CD4-positive, alpha-beta T cell (primary cell): ENCODE measurements around the gene PLA2G4B. TPM values are rescaled to one million over a fixed set of nuclear protein-coding genes. Genes with fewer than 3 reads are reported as not detected.

Experiments
- ATAC-seq: fragments of 200-7000 bp; cut with Tn5 transposase; one replicate; pipeline ENCODE4 v1.10.0; 2022; ENCODE audit warnings: mild to moderate bottlenecking; ENCODE audit not compliant: poor library complexity
- CTCF ChIA-PET: fragments of 350-600 bp; sonication (Branson Sonifier 250); formaldehyde crosslinking; loops from one replicate; lab custom pipeline; 2021; ENCODE audit warnings: antibody characterized with exemption, inconsistent platforms; lab: Charles Lee
- POLR2A ChIA-PET: fragments of 350-600 bp; sonication (Branson Sonifier 250); formaldehyde crosslinking; loops from one replicate; lab custom pipeline; 2021; ENCODE audit warnings: antibody characterized with exemption, inconsistent platforms; lab: Charles Lee
- DNase-seq, 14 experiments: peaks; one replicate each; pipeline ENCODE4 v3.0.0-alpha.2; 2013 to 2020; ENCODE audit warnings: mixed read lengths in 2 of 14
- H3K27ac ChIP-seq, 2 donors: one replicate each; pipeline versions ENCODE4 v1.5.1 to v1.7.0; 2013; ENCODE audit warnings: low read length in 2 of 2, low read depth in 1 of 2, mild to moderate bottlenecking in 1 of 2
- H3K27me3 ChIP-seq, 2 experiments: 1 replicate in 1 of 2; 2 replicates in 1 of 2; pipeline versions ENCODE4 v1.6.1 to v1.7.0; 2013; ENCODE audit warnings: low read length in 2 of 2, control low read depth in 1 of 2, mild to moderate bottlenecking in 1 of 2, moderate library complexity in 1 of 2; ENCODE audit not compliant: insufficient read depth in 2 of 2, control insufficient read depth in 1 of 2
- H3K36me3 ChIP-seq: one replicate; pipeline ENCODE4 v1.6.1; 2013; ENCODE audit warnings: low read length, control low read depth; ENCODE audit not compliant: insufficient read depth
- H3K4me1 ChIP-seq: one replicate; pipeline ENCODE4 v1.6.1; 2013; ENCODE audit warnings: low read length, control low read depth; ENCODE audit not compliant: insufficient read depth
- H3K4me3 ChIP-seq: one replicate; pipeline ENCODE4 v1.5.1; 2013; ENCODE audit warnings: mild to moderate bottlenecking, low read length, moderate library complexity
- H3K9me3 ChIP-seq, 2 experiments: 1 replicate in 1 of 2; 2 replicates in 1 of 2; pipeline versions ENCODE4 v1.6.1 to v1.7.0; 2013; ENCODE audit warnings: low read length in 2 of 2, mild to moderate bottlenecking in 2 of 2, control low read depth in 1 of 2, moderate library complexity in 1 of 2; ENCODE audit not compliant: control insufficient read depth in 1 of 2, insufficient read depth in 1 of 2
- H3K27ac Mint-ChIP-seq: one replicate; pipeline ENCODE4 v1.8.0; 2020; ENCODE audit warnings: mixed read lengths
- H3K27me3 Mint-ChIP-seq: one replicate; pipeline ENCODE4 v1.8.0; 2021; ENCODE audit warnings: mixed read lengths
- H3K36me3 Mint-ChIP-seq: one replicate; pipeline ENCODE4 v1.8.0; 2021; ENCODE audit warnings: low read depth, mixed read lengths
- H3K4me1 Mint-ChIP-seq: one replicate; pipeline ENCODE4 v1.8.0; 2021; ENCODE audit warnings: low read depth, mixed read lengths
- H3K4me3 Mint-ChIP-seq: one replicate; pipeline ENCODE4 v1.8.0; 2020; ENCODE audit warnings: mild to moderate bottlenecking, mixed read lengths
- H3K9me3 Mint-ChIP-seq: one replicate; pipeline ENCODE4 v1.8.0; 2020; ENCODE audit warnings: mixed read lengths
- CTCF ChIP-seq: fragments of 200-600 bp; IDR thresholded peaks from one replicate; pipeline ENCODE4 v1.8.0; 2022; ENCODE audit warnings: antibody characterized with exemption, mild to moderate bottlenecking
- intact Hi-C, 2 experiments: fragments of 100-400 bp; cut with DNase I in 1 of 2; cut with micrococcal nuclease in 1 of 2; formaldehyde crosslinking; loops; one replicate each; pipeline versions ENCODE4 v1.15.1 to v1.9.0; 2023 to 2025; cut with DNase I, micrococcal nuclease
- total RNA-seq, 174 experiments: library from RNA in 2 of 174; stranded (reverse) in 2 of 174; gene quantifications; one replicate each; pipeline ENCODE4 v1.2.3 and lab custom pipeline; 2021 to 2026

The PLA2G4B gene
- total RNA-seq, 2 experiments from 2014 or later: 33.7 to 34.6 TPM

GRCh38 chr15:41797201-41797944, 41.3 kb upstream of the PLA2G4B start:
- H3K27ac Mint-ChIP-seq: no peak overlapping the region
- no peaks in the 10 kb centered on the region for H3K27me3 Mint-ChIP-seq
- Histone ChIP-seq H3K4me3 (no peak overlapping the region), H3K36me3 (peaks cover 17% of the 10 kb centered on the region), H3K4me1 (peaks cover 3% of the 10 kb centered on the region), H3K27ac (no peak overlapping the region), H3K27me3 (no peaks in the 10 kb centered on the region), H3K9me3 (no peaks in the 10 kb centered on the region)
- H3K4me1 Mint-ChIP-seq: peaks cover 25% of the 10 kb centered on the region
- intact Hi-C loops: no loop called here
- DNase-seq (no peak), ATAC-seq (no peak)
- no peak overlapping the region for H3K4me3 Mint-ChIP-seq
- CTCF ChIA-PET: interaction anchor here (1.2 kb wide), 1 partner anchor 25 kb away, joined by 4 read pairs; no protein-coding TSS in a partner anchor
- peaks cover 32% of the 10 kb centered on the region for H3K36me3 Mint-ChIP-seq
- H3K9me3 Mint-ChIP-seq: no peaks in the 10 kb centered on the region
- no peak for TF ChIP-seq CTCF
- POLR2A ChIA-PET: interaction anchor here (2.0 to 2.3 kb wide), 2 partner anchors 23 to 30 kb away, joined by 6 to 9 read pairs; partner anchors contain the start of gene MAPKBP1

GRCh38 chr15:41798607-41799487, 39.8 kb upstream of the PLA2G4B start:
- no peak overlapping the region for H3K4me3 ChIP-seq
- H3K27ac Mint-ChIP-seq: no peak overlapping the region
- H3K36me3 Mint-ChIP-seq: peaks cover 32% of the 10 kb centered on the region
- H3K27me3 ChIP-seq: no peaks in the 10 kb centered on the region
- H3K9me3 Mint-ChIP-seq: no peaks in the 10 kb centered on the region
- H3K36me3 ChIP-seq: peaks cover 17% of the 10 kb centered on the region
- no peak overlapping the region for H3K4me3 Mint-ChIP-seq
- CTCF ChIA-PET: no interaction called here
- intact Hi-C loops: no loop called here
- H3K9me3 ChIP-seq: no peaks in the 10 kb centered on the region
- DNase-seq: no peak
- H3K27ac ChIP-seq: no peak overlapping the region
- peaks cover 23% of the 10 kb centered on the region for H3K4me1 Mint-ChIP-seq
- POLR2A ChIA-PET: no interaction called here
- H3K27me3 Mint-ChIP-seq: no peaks in the 10 kb centered on the region
- ATAC-seq: no peak
- H3K4me1 ChIP-seq: peaks cover 3% of the 10 kb centered on the region
- no peak for TF ChIP-seq CTCF

GRCh38 chr15:41799488-41799805, 39.2 kb upstream of the PLA2G4B start:
- Histone ChIP-seq H3K4me1 (peaks cover 3% of the 10 kb centered on the region), H3K36me3 (peaks cover 20% of the 10 kb centered on the region), H3K9me3 (no peaks in the 10 kb centered on the region), H3K27ac (no peak overlapping the region), H3K27me3 (no peaks in the 10 kb centered on the region), H3K4me3 (no peak overlapping the region)
- no peaks in the 10 kb centered on the region for H3K9me3 Mint-ChIP-seq
- no peaks in the 10 kb centered on the region for H3K27me3 Mint-ChIP-seq
- H3K27ac Mint-ChIP-seq: no peak overlapping the region
- DNase-seq: no peak
- POLR2A ChIA-PET: no interaction called here
- CTCF ChIA-PET: no interaction called here
- no peak overlapping the region for H3K4me3 Mint-ChIP-seq
- peaks cover 22% of the 10 kb centered on the region for H3K4me1 Mint-ChIP-seq
- no peak for ATAC-seq
- no peak for TF ChIP-seq CTCF
- intact Hi-C loops: no loop called here
- H3K36me3 Mint-ChIP-seq: peaks cover 33% of the 10 kb centered on the region
